Measurements from ENCODE around the gene PTGS1.

PTGS1 gene

GRCh38 chr9:122331523-122331927 lies 39.3 kb upstream of the PTGS1 start:
- TF ChIP-seq FOXK2 (IDR thresholded peaks at IDR 0.05): no peak
- no peak for TF ChIP-seq CTBP1 (IDR thresholded peaks at IDR 0.05; ENCODE audit: borderline replicate concordance)
- no peak for TF ChIP-seq ARNT (IDR thresholded peaks at IDR 0.05)
- no peak for TF ChIP-seq HDGF (IDR thresholded peaks at IDR 0.05; ENCODE audit: borderline replicate concordance)
- TF ChIP-seq SUZ12 (IDR thresholded peaks at IDR 0.05): no peak
- no peak for TF ChIP-seq SP1 (IDR thresholded peaks at IDR 0.05)
- no peak for TF ChIP-seq L3MBTL2 (conservative IDR thresholded peaks at IDR 0.05)
- TF ChIP-seq BHLHE40 (IDR thresholded peaks at IDR 0.05; ENCODE audit: borderline replicate concordance): no peak
- no peak for TF ChIP-seq PKNOX1 (IDR thresholded peaks at IDR 0.05)
- ChIA-PET POLR2A (no interaction called here), CTCF (no interaction called here)
- no peak for DNase-seq (ENCODE audit: extremely low spot score)

GRCh38 chr9:122332083-122332482 lies 38.7 kb upstream of the PTGS1 start:
- ChIA-PET CTCF (no interaction called here), POLR2A (no interaction called here)
- DNase-seq (ENCODE audit: extremely low spot score): no peak
- TF ChIP-seq PKNOX1 (IDR thresholded peaks at IDR 0.05) (no peak), CTBP1 (IDR thresholded peaks at IDR 0.05; ENCODE audit: borderline replicate concordance) (no peak), BHLHE40 (IDR thresholded peaks at IDR 0.05; ENCODE audit: borderline replicate concordance) (no peak), ZNF384 (IDR thresholded peaks at IDR 0.05) (no peak), ELF4 (IDR thresholded peaks at IDR 0.05) (no peak), FOXK2 (IDR thresholded peaks at IDR 0.05) (no peak), HDGF (IDR thresholded peaks at IDR 0.05; ENCODE audit: borderline replicate concordance) (no peak), ARNT (IDR thresholded peaks at IDR 0.05) (no peak), LEF1 (IDR thresholded peaks at IDR 0.05; ENCODE audit: borderline replicate concordance) (no peak), SUZ12 (IDR thresholded peaks at IDR 0.05) (no peak), L3MBTL2 (conservative IDR thresholded peaks at IDR 0.05) (no peak), NFRKB (IDR thresholded peaks at IDR 0.05) (no peak), TARDBP (IDR thresholded peaks at IDR 0.05) (no peak), FOXA1 (IDR thresholded peaks at IDR 0.05) (no peak)

- TF ChIP-seq LEF1 (IDR thresholded peaks at IDR 0.05; ENCODE audit: borderline replicate concordance): no peak
- no peak for TF ChIP-seq TARDBP (IDR thresholded peaks at IDR 0.05)
- no peak for TF ChIP-seq HDGF (IDR thresholded peaks at IDR 0.05; ENCODE audit: borderline replicate concordance)
- no peak for TF ChIP-seq SP1 (IDR thresholded peaks at IDR 0.05)
- TF ChIP-seq ARNT (IDR thresholded peaks at IDR 0.05): no peak
- TF ChIP-seq SUZ12 (IDR thresholded peaks at IDR 0.05): no peak
- no peak for TF ChIP-seq CTBP1 (IDR thresholded peaks at IDR 0.05; ENCODE audit: borderline replicate concordance)
- TF ChIP-seq ZNF384 (IDR thresholded peaks at IDR 0.05): no peak
- no peak for TF ChIP-seq NFRKB (IDR thresholded peaks at IDR 0.05)
- no peak for TF ChIP-seq FOXA1 (IDR thresholded peaks at IDR 0.05)
- TF ChIP-seq BHLHE40 (IDR thresholded peaks at IDR 0.05; ENCODE audit: borderline replicate concordance): no peak
- no peak for TF ChIP-seq FOXM1 (IDR thresholded peaks at IDR 0.05; ENCODE audit: borderline replicate concordance)
- no peak for TF ChIP-seq ELF4 (IDR thresholded peaks at IDR 0.05)
- TF ChIP-seq L3MBTL2 (conservative IDR thresholded peaks at IDR 0.05): no peak
- TF ChIP-seq PKNOX1 (IDR thresholded peaks at IDR 0.05): no peak
- no peak for TF ChIP-seq FOXK2 (IDR thresholded peaks at IDR 0.05)
- CTCF ChIA-PET: no interaction called here
- POLR2A ChIA-PET: no interaction called here
- DNase-seq (ENCODE audit: extremely low spot score): no peak
These were observed 38.2 kb upstream of the PTGS1 start for GRCh38 chr9:122332644-122333043.

GRCh38 chr9:122333169-122333808 lies 37.5 kb upstream of the PTGS1 start:
- CTCF ChIA-PET: interaction anchor here (0.6 kb wide), 1 partner anchor 1218 kb away, joined by 3 read pairs; no protein-coding TSS in a partner anchor
- no peak for DNase-seq (ENCODE audit: extremely low spot score)
- POLR2A ChIA-PET: no interaction called here
- TF ChIP-seq ARNT (IDR thresholded peaks at IDR 0.05) (no peak), L3MBTL2 (conservative IDR thresholded peaks at IDR 0.05) (no peak), HDGF (IDR thresholded peaks at IDR 0.05; ENCODE audit: borderline replicate concordance) (no peak), FOXK2 (IDR thresholded peaks at IDR 0.05) (no peak), TARDBP (IDR thresholded peaks at IDR 0.05) (no peak), FOXM1 (IDR thresholded peaks at IDR 0.05; ENCODE audit: borderline replicate concordance) (no peak), FOXA1 (IDR thresholded peaks at IDR 0.05) (no peak), NFRKB (IDR thresholded peaks at IDR 0.05) (no peak), ZNF384 (IDR thresholded peaks at IDR 0.05) (no peak), ELF4 (IDR thresholded peaks at IDR 0.05) (no peak), SP1 (IDR thresholded peaks at IDR 0.05) (no peak), BHLHE40 (IDR thresholded peaks at IDR 0.05; ENCODE audit: borderline replicate concordance) (no peak), PKNOX1 (IDR thresholded peaks at IDR 0.05) (no peak), SUZ12 (IDR thresholded peaks at IDR 0.05) (no peak), LEF1 (IDR thresholded peaks at IDR 0.05; ENCODE audit: borderline replicate concordance) (no peak)

GRCh38 chr9:122334916-122335315 lies 35.9 kb upstream of the PTGS1 start:
- POLR2A ChIA-PET: no interaction called here
- CTCF ChIA-PET: no interaction called here
- DNase-seq (ENCODE audit: extremely low spot score): no peak
- TF ChIP-seq FOXA1 (IDR thresholded peaks at IDR 0.05) (no peak), FOXK2 (IDR thresholded peaks at IDR 0.05) (no peak), HDGF (IDR thresholded peaks at IDR 0.05; ENCODE audit: borderline replicate concordance) (no peak), ARNT (IDR thresholded peaks at IDR 0.05) (no peak), NFRKB (IDR thresholded peaks at IDR 0.05) (no peak), FOXM1 (IDR thresholded peaks at IDR 0.05; ENCODE audit: borderline replicate concordance) (no peak), L3MBTL2 (conservative IDR thresholded peaks at IDR 0.05) (no peak), PKNOX1 (IDR thresholded peaks at IDR 0.05) (no peak), ZNF384 (IDR thresholded peaks at IDR 0.05) (no peak)

Measured in HEK293T (cell line).